WERI-Rb-1 (cell line): ENCODE data around the gene PEPD.

ENCODE experiments used
- DNase-seq: peaks from one replicate; pipeline ENCODE4 v3.0.0-alpha.2; 2020
- H3K27ac ChIP-seq: fragments of 250-450 bp; sonication (Bioruptor Pico); 2 replicates; pipeline ENCODE4 v1.5.1; 2020; ENCODE audit warnings: mild to moderate bottlenecking, moderate library complexity
- H3K27me3 ChIP-seq: fragments of 250-450 bp; sonication (Bioruptor Pico); 2 replicates; pipeline ENCODE4 v1.5.1; 2021; ENCODE audit warnings: mild to moderate bottlenecking, low read depth, moderate library complexity; ENCODE audit not compliant: insufficient read depth, severe bottlenecking
- H3K36me3 ChIP-seq: fragments of 250-450 bp; sonication (Bioruptor Pico); 2 replicates; pipeline ENCODE4 v1.5.1; 2020; ENCODE audit warnings: mild to moderate bottlenecking, moderate library complexity
- H3K4me3 ChIP-seq: 2 replicates; pipeline ENCODE4 v1.5.1; 2011; ENCODE audit warnings: low read depth, mild to moderate bottlenecking, control low read depth, low read length
- H3K9me3 ChIP-seq: fragments of 250-450 bp; sonication (Bioruptor Pico); 2 replicates; pipeline ENCODE4 v1.5.1; 2021; ENCODE audit warnings: mild to moderate bottlenecking, moderate library complexity; ENCODE audit not compliant: severe bottlenecking
- CTCF ChIP-seq: IDR thresholded peaks from 2 replicates; pipeline ENCODE4 v1.5.1; 2011; ENCODE audit warnings: low read depth, mild to moderate bottlenecking, control low read depth, inconsistent platforms, low read length

Gene PEPD

GRCh38 chr19:33362508-33363228 lies 158.9 kb downstream of the PEPD start:
- TF ChIP-seq CTCF: no peak
- no peaks in the 10 kb centered on the region for H3K9me3 ChIP-seq
- H3K4me3 ChIP-seq: no peak overlapping the region
- H3K27me3 ChIP-seq: no peaks in the 10 kb centered on the region
- no peaks in the 10 kb centered on the region for H3K36me3 ChIP-seq
- DNase-seq: no peak
- H3K27ac ChIP-seq: no peak overlapping the region

GRCh38 chr19:33359581-33359980 lies 162.0 kb downstream of the PEPD start:
- no peak for TF ChIP-seq CTCF
- Histone ChIP-seq H3K27ac (no peak overlapping the region), H3K9me3 (peaks cover 3% of the 10 kb centered on the region), H3K36me3 (no peaks in the 10 kb centered on the region), H3K4me3 (no peak overlapping the region), H3K27me3 (no peaks in the 10 kb centered on the region)
- DNase-seq: no peak

GRCh38 chr19:33358408-33358807 lies 163.2 kb downstream of the PEPD start:
- DNase-seq: no peak
- TF ChIP-seq CTCF: no peak
- no peaks in the 10 kb centered on the region for H3K36me3 ChIP-seq
- peaks cover 3% of the 10 kb centered on the region for H3K9me3 ChIP-seq
- H3K27me3 ChIP-seq: no peaks in the 10 kb centered on the region
- H3K4me3 ChIP-seq: no peak overlapping the region
- no peak overlapping the region for H3K27ac ChIP-seq

GRCh38 chr19:33357556-33357955 lies 164.0 kb downstream of the PEPD start:
- no peaks in the 10 kb centered on the region for H3K36me3 ChIP-seq
- H3K27me3 ChIP-seq: no peaks in the 10 kb centered on the region
- no peak overlapping the region for H3K27ac ChIP-seq
- H3K9me3 ChIP-seq: peaks cover 3% of the 10 kb centered on the region
- TF ChIP-seq CTCF: no peak
- DNase-seq: no peak
- no peak overlapping the region for H3K4me3 ChIP-seq

GRCh38 chr19:33355535-33355934 lies 166.1 kb downstream of the PEPD start:
- no peak for TF ChIP-seq CTCF
- Histone ChIP-seq H3K27ac (no peak overlapping the region), H3K9me3 (peaks cover 3% of the 10 kb centered on the region), H3K27me3 (no peaks in the 10 kb centered on the region), H3K36me3 (no peaks in the 10 kb centered on the region), H3K4me3 (no peak overlapping the region)
- no peak for DNase-seq
